IMR-90 (cell line): Measurements from ENCODE around the gene ENO4. TPM values are rescaled to one million over a fixed set of nuclear protein-coding genes. Genes with fewer than 3 reads are reported as not detected.

ENCODE experiments used
- ATAC-seq: fragments of 200-7000 bp; cut with Tn5 transposase; 2 replicates; pipeline ENCODE4 v1.9.1; 2020; ENCODE audit warnings: low read depth, mild to moderate bottlenecking, moderate library complexity
- BruUV-seq: library from RNA; stranded (reverse); fragments of 400-500 nt; replicated peaks from 2 replicates; lab custom pipeline; 2021; lab: Mats Ljungman, UMichigan
- CTCF ChIA-PET: fragments of 300-600 bp; formaldehyde crosslinking; extraction: SDS; loops from one replicate; lab custom pipeline; 2021; ENCODE audit warnings: antibody characterized with exemption; lab: Yijun Ruan, JAX
- POLR2A ChIA-PET: fragments of 300-600 bp; sonication (Branson Sonifier 250); formaldehyde crosslinking; loops from one replicate; lab custom pipeline; 2022; ENCODE audit warnings: antibody characterized with exemption; ENCODE audit not compliant: unreplicated experiment; lab: Charles Lee
- DNase-seq: peaks from one replicate; pipeline ENCODE4 v3.0.0; 2013
- H2AFZ ChIP-seq: replicated peaks from 2 replicates; pipeline ENCODE3; 2013; ENCODE audit warnings: low read length, mild to moderate bottlenecking; ENCODE audit not compliant: poor library complexity
- H2AK5ac ChIP-seq: 2 replicates; pipeline ENCODE4 v1.6.1; 2013; ENCODE audit warnings: low read depth, low read length, inconsistent platforms
- H2AK9ac ChIP-seq: replicated peaks from 2 replicates; pipeline ENCODE3; 2013; ENCODE audit warnings: mild to moderate bottlenecking, low read depth, low read length, moderate library complexity; ENCODE audit not compliant: poor library complexity
- H2BK120ac ChIP-seq: 2 replicates; pipeline ENCODE4 v1.6.1; 2013; ENCODE audit warnings: low read depth, low read length, inconsistent platforms
- H2BK15ac ChIP-seq: 3 replicates; pipeline ENCODE4 v1.6.1; 2013; ENCODE audit warnings: low read depth, low read length, inconsistent platforms
- H2BK20ac ChIP-seq: 2 replicates; pipeline ENCODE4 v1.6.1; 2013; ENCODE audit warnings: low read depth, mild to moderate bottlenecking, inconsistent platforms, low read length, moderate library complexity
- H2BK5ac ChIP-seq: 2 replicates; pipeline ENCODE4 v1.6.1; 2013; ENCODE audit warnings: mild to moderate bottlenecking, low read depth, low read length, inconsistent platforms; ENCODE audit not compliant: poor library complexity, severe bottlenecking
- H3K14ac ChIP-seq: replicated peaks from 2 replicates; pipeline ENCODE4 v1.6.1; 2013; ENCODE audit warnings: low read depth, low read length, inconsistent platforms
- H3K18ac ChIP-seq: 2 replicates; pipeline ENCODE4 v1.6.1; 2013; ENCODE audit warnings: low read depth, low read length, control low read depth
- H3K23ac ChIP-seq: 2 replicates; pipeline ENCODE4 v1.6.1; 2013; ENCODE audit warnings: low read depth, low read length, inconsistent platforms
- H3K27ac ChIP-seq: 2 replicates; pipeline ENCODE4 v1.5.1; 2013; ENCODE audit warnings: mild to moderate bottlenecking, control low read depth, low read length; ENCODE audit not compliant: insufficient read depth
- H3K27me3 ChIP-seq: 2 replicates; pipeline ENCODE4 v1.6.1; 2013; ENCODE audit warnings: low read length; ENCODE audit not compliant: control insufficient read depth, insufficient read depth
- H3K36me3 ChIP-seq: 2 replicates; pipeline ENCODE4 v1.6.1; 2013; ENCODE audit warnings: low read length, mixed read lengths; ENCODE audit not compliant: control insufficient read depth, insufficient read depth
- H3K4ac ChIP-seq: 2 replicates; pipeline ENCODE4 v1.6.1; 2013; ENCODE audit warnings: low read depth, low read length, inconsistent platforms
- H3K4me1 ChIP-seq: 2 replicates; pipeline ENCODE4 v1.6.1; 2013; ENCODE audit warnings: low read length, mixed read lengths; ENCODE audit not compliant: control insufficient read depth, insufficient read depth
- H3K4me2 ChIP-seq: 2 replicates; pipeline ENCODE4 v1.6.1; 2013; ENCODE audit warnings: low read depth, mild to moderate bottlenecking, control low read depth, low read length, moderate library complexity
- H3K4me3 ChIP-seq: 2 replicates; pipeline ENCODE4 v1.5.1; 2013; ENCODE audit warnings: low read depth, mild to moderate bottlenecking, control low read depth, low read length, moderate library complexity; ENCODE audit not compliant: insufficient read depth
- H3K56ac ChIP-seq: 2 replicates; pipeline ENCODE4 v1.6.1; 2013; ENCODE audit warnings: low read length, inconsistent platforms; ENCODE audit not compliant: insufficient read depth; ENCODE audit errors: extremely low read depth
- H3K79me1 ChIP-seq, 2 experiments: 2 replicates each; pipeline ENCODE4 v1.6.1; 2013; ENCODE audit warnings: low read length in 2 of 2, inconsistent platforms in 1 of 2, low read depth in 1 of 2
- H3K9ac ChIP-seq: 2 replicates; pipeline ENCODE4 v1.6.1; 2013; ENCODE audit warnings: low read depth, low read length, control low read depth
- H3K9me1 ChIP-seq: 2 replicates; pipeline ENCODE4 v1.6.1; 2013; ENCODE audit warnings: low read length, inconsistent platforms; ENCODE audit not compliant: insufficient read depth
- H3K9me3 ChIP-seq: 2 replicates; pipeline ENCODE4 v1.6.1; 2013; ENCODE audit warnings: low read length; ENCODE audit not compliant: control insufficient read depth, insufficient read depth
- H4K20me1 ChIP-seq: 2 replicates; pipeline ENCODE4 v1.6.1; 2013; ENCODE audit warnings: low read length, inconsistent platforms; ENCODE audit not compliant: insufficient read depth
- H4K5ac ChIP-seq: 2 replicates; pipeline ENCODE4 v1.6.1; 2013; ENCODE audit warnings: mild to moderate bottlenecking, low read depth, low read length, control low read depth
- H4K8ac ChIP-seq, 2 experiments: 2 replicates each; pipeline ENCODE4 v1.6.1; 2013; ENCODE audit warnings: low read depth in 2 of 2, low read length in 2 of 2, control low read depth in 1 of 2, inconsistent platforms in 1 of 2
- H4K91ac ChIP-seq: 2 replicates; pipeline ENCODE4 v1.6.1; 2013; ENCODE audit warnings: low read depth, low read length, inconsistent platforms; ENCODE audit not compliant: insufficient read depth
- BHLHE40 ChIP-seq: fragments of 150-350 bp; IDR thresholded peaks from 2 replicates; pipeline ENCODE4 v1.6.1; 2016; ENCODE audit warnings: mild to moderate bottlenecking, low read depth, low read length
- WGBS, 2 experiments: methylation state at CpG; one replicate each; pipeline versions ENCODE4 v1.1.5 to v1.1.7; 2013; ENCODE audit warnings: missing lambda C conversion rate in 2 of 2; ENCODE audit not compliant: insufficient read length in 1 of 2; ENCODE audit errors: extremely low coverage in 2 of 2; 5-methylcytosine and 5-hydroxymethylcytosine counted together
- dilution Hi-C: fragments of 300-500 bp; cut with HindIII; formaldehyde crosslinking; loops from one replicate; pipeline ENCODE4 v1.14.3; 2018; ENCODE audit warnings: low sequenced_read_pairs; ENCODE audit not compliant: unreplicated experiment
- in situ Hi-C: fragments of 300-500 bp; cut with MboI; formaldehyde crosslinking; loops from 3 replicates; pipeline ENCODE4 v1.14.3; 2019; ENCODE audit warnings: low sequenced_read_pairs, inconsistent platforms, mixed read lengths
- intact Hi-C: fragments of 100-400 bp; cut with micrococcal nuclease; formaldehyde crosslinking; loops from 2 replicates; pipeline ENCODE4 v1.10.0; 2022
- polyA plus RNA-seq, 3 experiments: library from polyadenylated mRNA; depleted of rRNA; stranded (reverse); fragments of >200 nt; gene quantifications; 2 replicates each; pipeline ENCODE4 v1.2.3, GENCODE V29; 2012; ENCODE audit warnings: low replicate concordance in 1 of 3
- total RNA-seq: library from RNA; depleted of rRNA; stranded (reverse); fragments of >200 nt; gene quantifications from 2 replicates; pipeline ENCODE4 v1.2.3, GENCODE V29; 2012
- TF ChIP-seq, protein P1 (sequence below): conservative IDR thresholded peaks from 2 replicates; pipeline ENCODE4 v1.5.1; 2012; ENCODE audit warnings: mild to moderate bottlenecking, low read depth, low read length, improper control_type of control experiment

The ENO4 gene
- total and polyA plus RNA-seq, 2 of the 4 experiments (the other 2 are of a cell fraction), result under 0.01 to 0.05 TPM

DNA sequence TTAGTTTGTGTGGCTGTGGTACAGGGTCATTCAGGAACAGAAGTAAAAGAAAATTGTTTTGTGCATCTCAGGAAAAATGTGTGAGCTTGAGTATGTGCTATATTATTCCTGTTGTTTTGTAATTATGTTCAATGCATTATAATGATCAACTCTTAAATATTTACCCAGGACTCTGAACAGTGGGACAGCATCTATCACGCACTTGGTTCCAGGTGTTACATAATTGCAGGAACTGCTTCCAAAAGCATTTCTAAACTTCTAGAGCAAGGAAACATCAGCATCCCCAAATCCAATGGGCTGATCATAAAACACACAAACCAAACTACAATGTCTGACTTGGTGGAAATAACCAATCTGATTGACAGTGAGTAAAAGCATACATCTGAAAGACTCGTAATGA, 26.6 kb downstream of the ENO4 start:
- Histone ChIP-seq H2BK15ac (no peak overlapping the region), H3K9me3 (no peaks in the 10 kb centered on the region), H3K79me1 (no peaks in the 10 kb centered on the region), H2BK5ac (no peak overlapping the region), H2AFZ (no peak overlapping the region), H3K56ac (no peak overlapping the region), H3K23ac (no peak overlapping the region), H2AK9ac (no peak overlapping the region), H4K20me1 (no peaks in the 10 kb centered on the region), H3K4me3 (no peak overlapping the region), H2BK20ac (no peak overlapping the region), H3K9ac (no peak overlapping the region), H3K4me1 (no peaks in the 10 kb centered on the region), H2BK120ac (no peak overlapping the region), H4K5ac (no peak overlapping the region), H3K27me3 (peaks cover 5% of the 10 kb centered on the region; the same call in 1 of the 2 replicates), H3K27ac (no peak overlapping the region), H3K36me3 (no peaks in the 10 kb centered on the region), H3K9me1 (no peaks in the 10 kb centered on the region), H2AK5ac (no peak overlapping the region), H3K4me2 (no peak overlapping the region), H3K4ac (no peak overlapping the region), H4K8ac (no peak overlapping the region), H3K18ac (no peak overlapping the region), H3K14ac (no peak overlapping the region), H4K91ac (no peak overlapping the region)
- WGBS, 2 experiments, result no CpG with 5 or more reads among the region's 2 CpGs
- in situ Hi-C loops, result no loop called here
- TF ChIP-seq, protein P1, sequence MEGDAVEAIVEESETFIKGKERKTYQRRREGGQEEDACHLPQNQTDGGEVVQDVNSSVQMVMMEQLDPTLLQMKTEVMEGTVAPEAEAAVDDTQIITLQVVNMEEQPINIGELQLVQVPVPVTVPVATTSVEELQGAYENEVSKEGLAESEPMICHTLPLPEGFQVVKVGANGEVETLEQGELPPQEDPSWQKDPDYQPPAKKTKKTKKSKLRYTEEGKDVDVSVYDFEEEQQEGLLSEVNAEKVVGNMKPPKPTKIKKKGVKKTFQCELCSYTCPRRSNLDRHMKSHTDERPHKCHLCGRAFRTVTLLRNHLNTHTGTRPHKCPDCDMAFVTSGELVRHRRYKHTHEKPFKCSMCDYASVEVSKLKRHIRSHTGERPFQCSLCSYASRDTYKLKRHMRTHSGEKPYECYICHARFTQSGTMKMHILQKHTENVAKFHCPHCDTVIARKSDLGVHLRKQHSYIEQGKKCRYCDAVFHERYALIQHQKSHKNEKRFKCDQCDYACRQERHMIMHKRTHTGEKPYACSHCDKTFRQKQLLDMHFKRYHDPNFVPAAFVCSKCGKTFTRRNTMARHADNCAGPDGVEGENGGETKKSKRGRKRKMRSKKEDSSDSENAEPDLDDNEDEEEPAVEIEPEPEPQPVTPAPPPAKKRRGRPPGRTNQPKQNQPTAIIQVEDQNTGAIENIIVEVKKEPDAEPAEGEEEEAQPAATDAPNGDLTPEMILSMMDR, result no peak
- no peak for TF ChIP-seq BHLHE40
- intact Hi-C loops, result no loop called here
- ChIA-PET POLR2A (no interaction called here), CTCF (no interaction called here)
- dilution Hi-C loops, result no loop called here
- BruUV-seq, result no TSS peak
- no peak for DNase-seq
- ATAC-seq, result no peak
